ENCODE data around the gene AVP. TPM values are rescaled to one million over a fixed set of nuclear protein-coding genes. Genes with fewer than 3 reads are reported as not detected.

AVP gene
- total RNA-seq, 1 donor from 2014 or later, result not detected

GRCh38 chr20:3047486-3048419, 36.8 kb downstream of the AVP start:
- DNase-seq, result no peak

GRCh38 chr20:3046677-3047462, 37.7 kb downstream of the AVP start:
- DNase-seq, result no peak

- peak; percentile 86 for DNase-seq
Observed at GRCh38 chr20:3045816-3046676, 38.5 kb downstream of the AVP start, which contains the start of gene MRPS26. Gene MRPS26 (plus strand): TSS chr20:3046052. CDS start chr20:3046069, 17 bp downstream.

GRCh38 chr20:3045042-3045815, 39.3 kb downstream of the AVP start:
- peak; percentile 68 for DNase-seq

GRCh38 chr20:3044336-3044965, 40.1 kb downstream of the AVP start:
- no peak for DNase-seq

GRCh38 chr20:3043322-3043721, 41.2 kb downstream of the AVP start, which contains the start of gene GNRH2:
Gene GNRH2 (plus strand): TSS chr20:3043622. CDS start chr20:3044415, 793 bp downstream.
- DNase-seq, result no peak

- DNase-seq, result no peak
Observed at GRCh38 chr20:3042625-3043024, 41.9 kb downstream of the AVP start.

- no peak for DNase-seq
Observed at GRCh38 chr20:3041854-3042409, 42.6 kb downstream of the AVP start.

- no peak for DNase-seq
Observed at GRCh38 chr20:3040086-3040485, 44.4 kb downstream of the AVP start.

- DNase-seq, result no peak
Observed at GRCh38 chr20:3039426-3039825, 45.1 kb downstream of the AVP start.

- no peak for DNase-seq
Observed at GRCh38 chr20:3038454-3038853, 46.1 kb downstream of the AVP start.

GRCh38 chr20:3037654-3038053, 46.9 kb downstream of the AVP start:
- no peak for DNase-seq

- DNase-seq, result no peak
Observed at GRCh38 chr20:3032624-3033023, 51.9 kb downstream of the AVP start.

Other genes starting within 250 kb of the AVP start
- 16.4 TPM for gene PCED1A, start 244.1 kb downstream of the AVP start, total RNA-seq
- gene VPS16, start 244.0 kb downstream of the AVP start, total RNA-seq, result 22.7 TPM
- gene PTPRA, start 211.2 kb downstream of the AVP start, total RNA-seq, result 56.5 TPM
- gene GNRH2, start 41.1 kb downstream of the AVP start, total RNA-seq, result not detected
- gene MRPS26, start 38.7 kb downstream of the AVP start, total RNA-seq, result 21.4 TPM
- not detected for gene OXT, start 13.1 kb downstream of the AVP start, total RNA-seq
- gene FASTKD5, start 75.1 kb upstream of the AVP start, total RNA-seq, result 11.4 TPM
- 3.4 TPM for gene UBOX5, start 75.1 kb upstream of the AVP start, total RNA-seq
- 2.7 TPM for gene LZTS3, start 88.8 kb upstream of the AVP start, total RNA-seq
- gene DDRGK1, start 120.0 kb upstream of the AVP start, total RNA-seq, result 22.4 TPM
- gene ITPA, start 124.8 kb upstream of the AVP start, total RNA-seq, result 25.4 TPM
- 0.59 TPM for gene SLC4A11, start 154.5 kb upstream of the AVP start, total RNA-seq